ENCODE data around the gene ZNF592.
A peak's percentile ranks its signal among the peaks of the same experiment; 100 is the strongest.

Gene ZNF592
- 62.6 to 71.1 (median 69.1) reads per million in 4 donors for total RNA-seq

- DNase-seq = peak; percentile 69 to 83 (median 73)
Observed at GRCh38 chr15:84748274-84749110, at the start of gene ZNF592. TSS of gene ZNF592 (plus strand) at chr15:84748592. CDS start at chr15:84782676, 34,084 bp downstream.

- DNase-seq = no peak
Observed at GRCh38 chr15:84699538-84700191, 48.7 kb upstream of the ZNF592 start.

- DNase-seq = no peak
Observed at GRCh38 chr15:84702961-84703482, 45.4 kb upstream of the ZNF592 start.

- no peak for DNase-seq
Observed at GRCh38 chr15:84703808-84704207, 44.6 kb upstream of the ZNF592 start.

DNA sequence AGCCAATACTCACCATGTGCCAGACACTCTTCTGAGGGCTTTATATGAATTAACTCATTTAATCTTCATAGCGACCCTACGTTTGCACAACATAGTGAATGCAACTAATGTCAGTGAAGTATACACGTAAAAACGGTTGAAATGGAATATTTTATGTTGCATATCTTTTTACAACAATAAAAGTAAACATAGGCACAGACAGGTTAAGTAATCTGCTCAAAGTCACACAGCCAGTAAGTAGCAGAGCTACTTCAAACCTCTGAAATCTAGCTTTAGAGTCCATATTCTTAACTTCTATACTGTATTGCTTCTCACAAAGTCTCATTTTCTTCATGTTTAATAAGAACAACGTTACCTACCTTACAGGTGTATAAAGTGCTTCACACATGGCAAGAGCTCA lies 34.0 kb upstream of the ZNF592 start:
- DNase-seq = no peak

DNA sequence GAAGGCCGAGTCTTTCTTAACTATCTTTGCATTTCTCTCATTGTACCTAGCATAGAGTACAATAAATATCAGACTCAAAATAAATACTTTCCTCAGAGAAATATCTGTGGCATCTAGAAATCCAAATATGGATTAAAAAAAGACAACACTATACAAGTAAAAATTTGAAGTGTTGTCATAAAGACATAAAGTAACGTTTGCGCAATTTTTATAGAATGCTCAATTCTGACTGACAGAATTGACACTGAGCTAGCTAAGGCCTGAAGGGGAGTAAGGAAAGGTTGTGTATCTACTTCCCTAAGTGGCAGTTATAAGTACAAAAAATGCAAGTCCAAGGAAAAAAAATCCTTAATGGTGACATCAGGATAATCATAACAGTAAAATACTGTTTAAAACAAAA lies 33.6 kb upstream of the ZNF592 start:
- DNase-seq = no peak

DNA sequence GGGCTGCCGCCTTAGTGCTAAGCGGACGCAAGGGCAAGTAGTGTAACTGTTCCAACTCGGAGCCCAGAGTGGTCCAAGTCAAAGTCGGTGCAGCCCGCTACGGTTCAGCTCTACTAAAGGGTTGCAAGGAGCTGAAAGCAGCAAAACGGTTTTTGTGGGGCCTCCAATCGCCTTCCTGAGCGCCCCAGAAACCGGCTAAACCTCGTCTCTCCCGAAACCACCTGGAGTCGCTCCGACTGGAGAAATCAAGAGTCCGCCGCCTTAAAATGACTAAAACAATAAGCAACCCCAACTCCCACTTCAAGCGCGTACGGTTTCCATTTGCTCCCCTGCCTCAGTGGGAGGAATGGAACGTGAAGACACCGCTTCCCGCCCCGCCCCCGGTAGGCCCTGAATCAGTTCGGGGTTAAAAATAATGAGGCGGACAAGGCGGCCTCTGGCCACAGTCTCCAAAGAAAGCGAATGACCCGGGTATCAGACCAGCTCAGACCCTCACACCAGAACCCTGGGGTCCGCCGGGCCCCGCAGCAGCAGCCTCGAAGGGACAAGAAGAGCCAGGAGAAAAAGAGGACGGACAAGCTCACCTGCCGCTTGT lies 32.9 kb upstream of the ZNF592 start:
- peak in 2 of 5 donors; percentile 11 to 43 for DNase-seq

GRCh38 chr15:84716036-84716732 lies 32.2 kb upstream of the ZNF592 start, which contains the start of gene SEC11A:
TSS of gene SEC11A (minus strand) at chr15:84716139. CDS start at chr15:84716075, 64 bp downstream.
- DNase-seq = peak; percentile 82 to 95 (median 86)

DNA sequence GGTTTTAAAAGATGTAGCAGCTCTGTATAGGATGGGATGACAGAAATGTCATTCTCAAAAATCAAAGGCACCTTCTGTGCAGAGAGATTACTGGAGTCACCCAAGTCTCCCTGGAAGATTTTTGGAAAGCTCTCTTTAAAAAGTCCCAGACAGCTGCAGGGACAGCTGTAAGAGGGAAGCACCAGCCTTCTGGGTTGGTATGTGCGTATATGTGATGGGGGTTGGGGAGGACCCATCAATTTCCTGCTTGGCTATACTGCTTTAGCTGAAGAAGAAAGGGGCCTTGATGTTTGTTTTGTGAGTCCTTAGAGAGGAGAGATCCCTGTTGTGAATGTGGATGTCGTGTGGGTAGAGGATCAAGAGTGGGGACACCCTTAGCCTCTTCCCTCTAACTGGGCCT lies 27.0 kb upstream of the ZNF592 start:
- no peak for DNase-seq

DNA sequence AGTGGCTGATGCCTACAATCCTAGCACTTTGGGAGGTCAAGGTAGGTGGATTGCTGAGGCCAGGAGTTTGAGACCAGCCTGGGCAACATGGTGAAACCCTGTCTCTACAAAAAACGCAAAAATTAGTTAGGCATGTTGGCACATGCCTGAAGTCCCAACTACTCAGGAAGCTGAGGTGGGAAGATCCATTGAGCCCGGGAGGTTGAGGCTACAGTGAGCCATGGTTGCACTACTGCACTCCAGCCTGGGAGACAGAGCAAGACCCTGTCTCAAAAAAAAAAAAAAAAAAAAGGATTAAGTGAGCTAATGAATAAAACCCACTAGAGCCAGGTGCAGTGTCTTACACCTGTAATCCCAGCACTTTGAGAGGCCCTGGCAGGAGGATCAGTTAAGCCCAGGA lies 25.8 kb upstream of the ZNF592 start:
- DNase-seq = no peak

GRCh38 chr15:84725001-84725491 lies 23.3 kb upstream of the ZNF592 start:
- peak in 2 of 5 donors; percentile 11 to 78 for DNase-seq

DNA sequence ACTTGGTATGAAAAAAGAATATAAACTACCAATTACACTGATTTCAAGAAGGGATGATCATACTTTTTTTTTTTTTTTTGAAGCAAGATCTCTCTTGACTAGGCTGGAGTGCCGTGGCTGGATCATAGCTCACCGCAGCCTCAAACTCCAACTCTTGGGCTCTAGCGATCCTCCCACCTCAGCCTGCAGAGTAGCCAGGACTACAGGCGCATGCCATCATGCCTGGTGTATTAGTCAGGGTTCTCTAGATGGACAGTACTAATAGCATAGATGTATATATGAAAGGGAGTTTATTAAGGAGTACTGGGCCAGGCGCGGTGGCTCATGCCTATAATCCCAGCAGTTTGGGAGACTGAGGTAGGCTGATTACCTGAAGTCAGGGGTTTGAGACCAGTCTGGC lies 21.0 kb upstream of the ZNF592 start:
- DNase-seq = no peak

GRCh38 chr15:84731774-84732173 lies 16.6 kb upstream of the ZNF592 start:
- DNase-seq = no peak

DNA sequence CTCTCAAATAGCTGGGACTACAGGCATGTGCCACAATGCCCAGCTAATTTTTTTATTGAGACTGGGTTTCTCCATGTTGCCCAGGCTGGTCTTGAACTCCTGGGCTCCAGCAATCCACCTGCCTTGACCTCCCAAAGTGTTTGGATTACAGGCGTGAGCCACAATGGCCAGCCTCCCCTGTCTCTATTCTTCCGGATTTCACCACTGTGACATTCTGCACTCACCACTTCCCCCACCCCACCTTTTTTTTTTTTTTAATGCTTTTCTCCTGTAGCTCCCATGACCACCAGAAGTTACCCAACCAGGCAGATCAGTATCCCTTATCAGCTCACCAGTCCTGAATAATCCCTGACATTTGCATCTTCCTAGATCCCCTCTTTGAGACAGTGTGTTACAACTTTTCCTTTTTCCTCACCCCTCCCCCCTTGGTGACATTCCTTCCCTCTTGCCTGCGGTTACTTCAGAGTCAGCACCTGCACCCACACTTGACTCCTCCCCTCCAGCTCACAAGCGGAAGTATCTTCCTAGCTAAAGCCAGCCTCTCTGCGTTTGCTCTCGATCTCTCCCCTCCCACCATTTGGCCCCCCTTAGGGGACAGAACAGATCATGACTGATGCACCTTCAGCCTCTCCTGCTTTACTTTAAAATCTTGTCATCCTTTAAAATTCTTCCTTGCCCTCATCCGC lies 13.5 kb upstream of the ZNF592 start:
- DNase-seq = peak; percentile 28 to 85 (median 56)

- DNase-seq = peak in 1 of 5 donors; percentile 72
Observed at GRCh38 chr15:84735480-84736061, 12.8 kb upstream of the ZNF592 start.

GRCh38 chr15:84736375-84736774 lies 12.0 kb upstream of the ZNF592 start:
- peak in 4 of 5 donors; percentile 37 to 96 (median 40) for DNase-seq

GRCh38 chr15:84737005-84737404 lies 11.4 kb upstream of the ZNF592 start:
- no peak for DNase-seq

DNA sequence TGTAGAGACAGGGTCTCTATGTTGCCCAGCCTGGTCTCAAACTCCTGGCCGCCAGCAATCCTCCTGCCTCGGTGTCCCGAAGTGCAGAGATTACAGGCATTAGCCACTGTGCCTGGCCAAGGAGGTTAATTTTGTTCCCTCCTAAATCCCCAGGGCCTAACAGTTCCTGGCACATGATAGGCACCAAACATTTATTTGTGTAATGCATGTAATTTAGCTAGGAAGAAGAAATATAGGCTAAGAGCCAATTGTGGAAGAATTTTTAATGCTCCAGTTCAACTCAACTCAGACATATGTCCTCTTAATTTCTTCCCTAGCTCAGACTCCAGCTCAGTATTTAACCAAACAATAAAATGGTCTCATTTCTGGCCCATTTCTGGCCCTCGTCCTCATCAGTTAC lies 7.7 kb upstream of the ZNF592 start:
- no peak for DNase-seq

GRCh38 chr15:84741121-84741520 lies 7.3 kb upstream of the ZNF592 start:
- no peak for DNase-seq

GRCh38 chr15:84747416-84748273 lies 747 bp upstream of the ZNF592 start:
- DNase-seq = peak; percentile 54 to 79 (median 61)

All from T-helper 1 cell (primary cell).